Endodermal cell (in vitro differentiated cells): Measurements from ENCODE around the gene TTC9B. TPM values are rescaled to one million over a fixed set of nuclear protein-coding genes. Genes with fewer than 3 reads are reported as not detected.

Source experiments
- DNase-seq: peaks from one replicate; pipeline ENCODE4 v3.0.0-alpha.2; 2017
- H3K27ac ChIP-seq: 2 replicates; pipeline ENCODE4 v1.5.1; 2013; ENCODE audit warnings: mild to moderate bottlenecking, low read depth, low read length, moderate library complexity
- H3K27me3 ChIP-seq: 2 replicates; pipeline ENCODE4 v1.6.1; 2013; ENCODE audit warnings: mild to moderate bottlenecking, low read length, moderate library complexity; ENCODE audit not compliant: insufficient read depth, control insufficient read depth, poor library complexity, severe bottlenecking
- H3K36me3 ChIP-seq: 2 replicates; pipeline ENCODE4 v1.7.0; 2013; ENCODE audit warnings: mild to moderate bottlenecking, low read length, moderate library complexity; ENCODE audit not compliant: control insufficient read depth, insufficient read depth
- H3K4me1 ChIP-seq: one replicate; pipeline ENCODE4 v1.7.0; 2013; ENCODE audit warnings: low read length; ENCODE audit not compliant: control insufficient read depth, insufficient read depth
- H3K4me3 ChIP-seq: 2 replicates; pipeline ENCODE4 v1.5.1; 2013; ENCODE audit warnings: mild to moderate bottlenecking, low read length, moderate library complexity
- H3K9ac ChIP-seq: 2 replicates; pipeline ENCODE4 v1.6.1; 2013; ENCODE audit warnings: mild to moderate bottlenecking, low read length, moderate library complexity; ENCODE audit not compliant: poor library complexity, severe bottlenecking; ENCODE audit errors: extremely low read depth
- H3K9me3 ChIP-seq: 2 replicates; pipeline ENCODE4 v1.6.1; 2013; ENCODE audit warnings: mild to moderate bottlenecking, low read length, moderate library complexity; ENCODE audit not compliant: control insufficient read depth
- H3K27ac Mint-ChIP-seq: 2 replicates; pipeline ENCODE4 v1.8.0; 2020; ENCODE audit warnings: mixed read lengths
- H3K27me3 Mint-ChIP-seq: 2 replicates; pipeline ENCODE4 v1.8.0; 2021; ENCODE audit warnings: mild to moderate bottlenecking, mixed read lengths; ENCODE audit not compliant: insufficient read depth
- H3K36me3 Mint-ChIP-seq: 2 replicates; pipeline ENCODE4 v1.8.0; 2020; ENCODE audit warnings: low read depth, mixed read lengths
- H3K4me1 Mint-ChIP-seq: 2 replicates; pipeline ENCODE4 v1.8.0; 2020; ENCODE audit warnings: mixed read lengths
- H3K4me3 Mint-ChIP-seq: 2 replicates; pipeline ENCODE4 v1.8.0; 2020; ENCODE audit warnings: mild to moderate bottlenecking, moderate library complexity, mixed read lengths
- H3K9me3 Mint-ChIP-seq: 2 replicates; pipeline ENCODE4 v1.8.0; 2020; ENCODE audit warnings: mild to moderate bottlenecking, mixed read lengths
- WGBS, 2 experiments: methylation state at CpG; one replicate each; pipeline versions ENCODE4 v1.1.5 to v1.1.7; 2013; ENCODE audit warnings: missing lambda C conversion rate in 2 of 2, mixed read lengths in 1 of 2; ENCODE audit not compliant: insufficient coverage in 1 of 2, insufficient read length in 1 of 2; 5-methylcytosine and 5-hydroxymethylcytosine counted together
- total RNA-seq, 2 donors: library from RNA; stranded (reverse); fragmentation: NEBNext Ultra II Directional in 1 of 2; extraction: Animal tissue kit (Norgen Biotek cat#: 25700) in 1 of 2; gene quantifications; 2 replicates in 1 of 2; 3 replicates in 1 of 2; pipeline ENCODE4 v1.2.1, GENCODE V29; 2021
- TF ChIP-seq, protein P1 (sequence below): fragments of 200-600 bp; sonication (generic); conservative IDR thresholded peaks from 2 replicates; pipeline ENCODE4 v1.5.0; 2021; ENCODE audit warnings: antibody characterized with exemption, mild to moderate bottlenecking

TTC9B gene
- total RNA-seq, 2 donors from 2014 or later = not detected

DNA sequence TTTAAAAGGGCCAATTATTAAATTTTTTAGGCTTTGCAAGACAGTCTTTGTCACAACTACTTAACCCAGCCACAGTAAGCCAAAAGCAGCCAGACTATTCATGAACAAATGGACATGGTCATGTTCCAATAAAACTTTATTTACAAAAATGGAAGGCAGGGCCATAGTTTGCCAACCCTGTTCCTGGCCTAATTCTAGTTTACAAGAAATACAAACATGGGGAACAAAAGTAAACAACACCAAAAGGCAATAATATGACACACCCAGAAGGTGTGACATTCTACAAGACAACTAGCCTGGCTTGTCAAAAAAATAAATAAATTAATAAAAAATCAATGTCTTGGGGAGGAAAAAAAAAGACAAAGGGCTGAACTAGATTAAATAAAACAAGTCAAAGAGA, 33.1 kb upstream of the TTC9B start:
- no peak for DNase-seq
- Mint-ChIP-seq H3K4me3 (no peak overlapping the region), H3K36me3 (peaks cover 46% of the 10 kb centered on the region), H3K27me3 (no peaks in the 10 kb centered on the region), H3K4me1 (peaks cover 35% of the 10 kb centered on the region), H3K27ac (no peak overlapping the region), H3K9me3 (no peaks in the 10 kb centered on the region)
- TF ChIP-seq, protein P1, sequence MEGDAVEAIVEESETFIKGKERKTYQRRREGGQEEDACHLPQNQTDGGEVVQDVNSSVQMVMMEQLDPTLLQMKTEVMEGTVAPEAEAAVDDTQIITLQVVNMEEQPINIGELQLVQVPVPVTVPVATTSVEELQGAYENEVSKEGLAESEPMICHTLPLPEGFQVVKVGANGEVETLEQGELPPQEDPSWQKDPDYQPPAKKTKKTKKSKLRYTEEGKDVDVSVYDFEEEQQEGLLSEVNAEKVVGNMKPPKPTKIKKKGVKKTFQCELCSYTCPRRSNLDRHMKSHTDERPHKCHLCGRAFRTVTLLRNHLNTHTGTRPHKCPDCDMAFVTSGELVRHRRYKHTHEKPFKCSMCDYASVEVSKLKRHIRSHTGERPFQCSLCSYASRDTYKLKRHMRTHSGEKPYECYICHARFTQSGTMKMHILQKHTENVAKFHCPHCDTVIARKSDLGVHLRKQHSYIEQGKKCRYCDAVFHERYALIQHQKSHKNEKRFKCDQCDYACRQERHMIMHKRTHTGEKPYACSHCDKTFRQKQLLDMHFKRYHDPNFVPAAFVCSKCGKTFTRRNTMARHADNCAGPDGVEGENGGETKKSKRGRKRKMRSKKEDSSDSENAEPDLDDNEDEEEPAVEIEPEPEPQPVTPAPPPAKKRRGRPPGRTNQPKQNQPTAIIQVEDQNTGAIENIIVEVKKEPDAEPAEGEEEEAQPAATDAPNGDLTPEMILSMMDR = no peak
- H3K9me3 ChIP-seq = no peaks in the 10 kb centered on the region
- no peak overlapping the region for H3K4me3 ChIP-seq
- H3K4me1 ChIP-seq = peaks cover 36% of the 10 kb centered on the region
- H3K27me3 ChIP-seq = no peaks in the 10 kb centered on the region
- H3K27ac ChIP-seq = no peak overlapping the region
- H3K9ac ChIP-seq = no peak overlapping the region
- peaks cover 33% of the 10 kb centered on the region for H3K36me3 ChIP-seq

GRCh38 chr19:40249781-40250180, 31.6 kb upstream of the TTC9B start:
- DNase-seq = no peak
- no peak overlapping the region for H3K4me3 ChIP-seq
- 93 to 95% methylated on average over 7 to 11 of the region's 11 CpGs for WGBS, 2 experiments
- Mint-ChIP-seq H3K4me1 (peaks cover 20% of the 10 kb centered on the region), H3K27ac (no peak overlapping the region), H3K4me3 (no peak overlapping the region), H3K36me3 (peaks cover 32% of the 10 kb centered on the region), H3K27me3 (no peaks in the 10 kb centered on the region), H3K9me3 (no peaks in the 10 kb centered on the region)
- no peaks in the 10 kb centered on the region for H3K9me3 ChIP-seq
- H3K27me3 ChIP-seq = no peaks in the 10 kb centered on the region
- H3K27ac ChIP-seq = no peak overlapping the region
- H3K4me1 ChIP-seq = peaks cover 23% of the 10 kb centered on the region
- H3K36me3 ChIP-seq = peaks cover 21% of the 10 kb centered on the region
- no peak overlapping the region for H3K9ac ChIP-seq
- TF ChIP-seq, protein P1 = no peak

- H3K27me3 ChIP-seq = no peaks in the 10 kb centered on the region
- H3K36me3 ChIP-seq = peaks cover 17% of the 10 kb centered on the region
- Mint-ChIP-seq H3K4me1 (peaks cover 19% of the 10 kb centered on the region), H3K9me3 (no peaks in the 10 kb centered on the region), H3K27me3 (no peaks in the 10 kb centered on the region), H3K27ac (no peak overlapping the region), H3K4me3 (no peak overlapping the region), H3K36me3 (peaks cover 31% of the 10 kb centered on the region)
- 92% methylated on average over 10 of the region's 10 CpGs; no CpG with 5 or more reads in 1 of the 2 experiments for WGBS, 2 experiments
- no peak overlapping the region for H3K27ac ChIP-seq
- no peak overlapping the region for H3K9ac ChIP-seq
- TF ChIP-seq, protein P1 = no peak
- no peaks in the 10 kb centered on the region for H3K9me3 ChIP-seq
- no peak overlapping the region for H3K4me3 ChIP-seq
- DNase-seq = no peak
- peaks cover 19% of the 10 kb centered on the region for H3K4me1 ChIP-seq
Observed at GRCh38 chr19:40249201-40249600, 31.0 kb upstream of the TTC9B start.
